SK-N-SH (cell line): ENCODE data around the gene CFAP99. TPM values are rescaled to one million over a fixed set of nuclear protein-coding genes. Genes with fewer than 3 reads are reported as not detected.

Experiments
- CTCF ChIA-PET: fragments of 300-600, 350-600 bp; formaldehyde crosslinking; extraction: SDS; loops from one replicate; lab custom pipeline; 2021; lab: Yijun Ruan, JAX
- POLR2A ChIA-PET: fragments of 350-600 bp; sonication (Branson Sonifier 250); formaldehyde crosslinking; extraction: SDS; loops from one replicate; lab custom pipeline; 2020; ENCODE audit warnings: antibody characterized with exemption, inconsistent platforms; lab: Yijun Ruan, JAX
- DNase-seq: peaks from one replicate; pipeline ENCODE4 v3.0.0; 2012
- H2AFZ ChIP-seq: fragments of 200-600 bp; sonication (generic); 2 replicates; pipeline ENCODE4 v1.8.1; 2016; ENCODE audit warnings: antibody characterized with exemption, mild to moderate bottlenecking, low read depth
- H3F3A ChIP-seq: fragments of 200-600 bp; sonication (generic); replicated peaks from 2 replicates; pipeline ENCODE3; 2016; ENCODE audit warnings: antibody characterized with exemption, mild to moderate bottlenecking; ENCODE audit not compliant: insufficient read depth
- H3K27ac ChIP-seq, 2 experiments: fragments of 200-500 bp in 1 of 2; fragments of 200-600 bp in 1 of 2; sonication (Bioruptor generic) in 1 of 2; sonication (generic), shearing (Covaris generic) in 1 of 2; 2 replicates each; pipeline versions ENCODE4 v1.5.1 to v1.6.1; 2014 to 2016; ENCODE audit warnings: low read depth in 2 of 2, inconsistent platforms in 1 of 2, low read length in 1 of 2, mild to moderate bottlenecking in 1 of 2, mixed read lengths in 1 of 2
- H3K27me3 ChIP-seq: fragments of 200-600 bp; sonication (generic), shearing (Covaris generic); 2 replicates; pipeline ENCODE4 v1.6.1; 2016; ENCODE audit warnings: mixed run types; ENCODE audit not compliant: insufficient read depth
- H3K36me3 ChIP-seq, 2 experiments: fragments of 200-500 bp in 1 of 2; fragments of 200-600 bp in 1 of 2; sonication (Bioruptor generic) in 1 of 2; sonication (generic) in 1 of 2; replicated peaks in 1 of 2; 2 replicates each; pipeline versions ENCODE3 to v1.5.1; 2014 to 2016; ENCODE audit warnings: low read length in 1 of 2, mild to moderate bottlenecking in 1 of 2; ENCODE audit not compliant: insufficient read depth in 2 of 2, control insufficient read depth in 1 of 2
- H3K4me1 ChIP-seq, 2 experiments: fragments of 200-500 bp in 1 of 2; fragments of 200-600 bp in 1 of 2; sonication (Bioruptor generic) in 1 of 2; sonication (generic), shearing (Covaris generic) in 1 of 2; 2 replicates each; pipeline versions ENCODE4 v1.5.1 to v1.6.1; 2014 to 2016; ENCODE audit warnings: low read depth in 1 of 2, low read length in 1 of 2, mixed run types in 1 of 2; ENCODE audit not compliant: insufficient read depth in 2 of 2, control insufficient read depth in 1 of 2
- H3K4me2 ChIP-seq: fragments of 200-600 bp; sonication (generic), shearing (Covaris generic); 2 replicates; pipeline ENCODE4 v1.6.1; 2017; ENCODE audit warnings: mixed run types
- H3K4me3 ChIP-seq, 2 experiments: fragments of 200-500 bp in 1 of 2; fragments of 200-600 bp in 1 of 2; sonication (Bioruptor generic) in 1 of 2; sonication (generic), shearing (Covaris generic) in 1 of 2; 2 replicates each; pipeline versions ENCODE4 v1.5.1 to v1.8.1; 2014 to 2016; ENCODE audit warnings: low read depth in 2 of 2, inconsistent platforms in 1 of 2, low read length in 1 of 2, mild to moderate bottlenecking in 1 of 2, mixed read lengths in 1 of 2, moderate library complexity in 1 of 2
- H3K79me2 ChIP-seq: fragments of 200-600 bp; sonication (generic); 2 replicates; pipeline ENCODE4 v1.8.1; 2017; ENCODE audit warnings: mild to moderate bottlenecking; ENCODE audit not compliant: insufficient read depth
- H3K9ac ChIP-seq: fragments of 200-600 bp; sonication (generic); 2 replicates; pipeline ENCODE4 v1.6.1; 2017; ENCODE audit warnings: mixed run types
- H3K9me2 ChIP-seq: fragments of 200-600 bp; sonication (generic); 2 replicates; pipeline ENCODE4 v1.6.1; 2017; ENCODE audit warnings: mixed run types
- H3K9me3 ChIP-seq: fragments of 200-600 bp; sonication (generic); 2 replicates; pipeline ENCODE4 v1.6.1; 2017; ENCODE audit warnings: mixed run types, mild to moderate bottlenecking, moderate library complexity
- H4K20me1 ChIP-seq: fragments of 200-600 bp; sonication (generic); 2 replicates; pipeline ENCODE4 v1.6.1; 2017; ENCODE audit warnings: mild to moderate bottlenecking, mixed run types; ENCODE audit not compliant: insufficient read depth
- ELF1 ChIP-seq: IDR thresholded peaks from 2 replicates; pipeline ENCODE4 v1.4.0; 2012
- EZH2phosphoT487 ChIP-seq: fragments of 200-600 bp; sonication (generic); IDR thresholded peaks from 2 replicates; pipeline ENCODE4 v1.6.1; 2017; ENCODE audit warnings: low read depth, mixed run types, mild to moderate bottlenecking, antibody characterized with exemption, moderate library complexity, borderline replicate concordance
- FOSL2 ChIP-seq: IDR thresholded peaks from 2 replicates; pipeline ENCODE4 v1.4.0; 2012; ENCODE audit warnings: low read depth, mild to moderate bottlenecking, moderate library complexity, borderline replicate concordance
- FOXM1 ChIP-seq: IDR thresholded peaks from 2 replicates; pipeline ENCODE4 v1.4.0; 2012; ENCODE audit warnings: low read depth, mild to moderate bottlenecking
- GABPA ChIP-seq: IDR thresholded peaks from 2 replicates; pipeline ENCODE4 v1.4.0; 2012; ENCODE audit warnings: low read depth, mild to moderate bottlenecking
- JUND ChIP-seq: IDR thresholded peaks from 2 replicates; pipeline ENCODE4 v1.4.0; 2012
- MXI1 ChIP-seq: IDR thresholded peaks from 2 replicates; pipeline ENCODE4 v1.6.1; 2012; ENCODE audit warnings: mild to moderate bottlenecking, low read depth, low read length, improper control_type of control experiment
- NFIC ChIP-seq: IDR thresholded peaks from 2 replicates; pipeline ENCODE4 v1.4.0; 2012; ENCODE audit warnings: borderline replicate concordance
- RAD21 ChIP-seq: IDR thresholded peaks from 2 replicates; pipeline ENCODE4 v1.6.1; 2012; ENCODE audit warnings: mild to moderate bottlenecking, low read length
- RFX5 ChIP-seq: IDR thresholded peaks from 2 replicates; pipeline ENCODE4 v1.6.1; 2012; ENCODE audit warnings: mild to moderate bottlenecking, improper control_type of control experiment, low read length
- RXRA ChIP-seq: IDR thresholded peaks from 2 replicates; pipeline ENCODE4 v1.4.0; 2012; ENCODE audit warnings: low read depth, mild to moderate bottlenecking, borderline replicate concordance
- SIN3A ChIP-seq: IDR thresholded peaks from 2 replicates; pipeline ENCODE4 v1.6.1; 2012; ENCODE audit warnings: low read depth, mild to moderate bottlenecking, low read length, moderate library complexity, borderline replicate concordance
- TAF1 ChIP-seq: IDR thresholded peaks from 2 replicates; pipeline ENCODE4 v1.6.1; 2012; ENCODE audit warnings: low read depth, mild to moderate bottlenecking, low read length, moderate library complexity, borderline replicate concordance
- TEAD4 ChIP-seq: IDR thresholded peaks from 2 replicates; pipeline ENCODE4 v1.4.0; 2012; ENCODE audit warnings: mild to moderate bottlenecking, borderline replicate concordance; ENCODE audit not compliant: insufficient read depth
- YY1 ChIP-seq: IDR thresholded peaks from 2 replicates; pipeline ENCODE4 v1.4.0; 2012; ENCODE audit warnings: low read depth, mild to moderate bottlenecking
- WGBS: methylation state at CpG from one replicate; pipeline ENCODE4 v1.1.6; 2017; ENCODE audit warnings: low lambda C conversion rate; 5-methylcytosine and 5-hydroxymethylcytosine counted together
- polyA plus RNA-seq, 3 experiments: library from polyadenylated mRNA; depleted of rRNA; stranded (reverse); fragments of >200 nt; gene quantifications; 2 replicates each; pipeline ENCODE4 v1.2.3, GENCODE V29; 2012

The CFAP99 gene
- polyA plus RNA-seq, 1 of the 3 experiments (the other 2 are of a cell fraction): 0.13 TPM

DNA sequence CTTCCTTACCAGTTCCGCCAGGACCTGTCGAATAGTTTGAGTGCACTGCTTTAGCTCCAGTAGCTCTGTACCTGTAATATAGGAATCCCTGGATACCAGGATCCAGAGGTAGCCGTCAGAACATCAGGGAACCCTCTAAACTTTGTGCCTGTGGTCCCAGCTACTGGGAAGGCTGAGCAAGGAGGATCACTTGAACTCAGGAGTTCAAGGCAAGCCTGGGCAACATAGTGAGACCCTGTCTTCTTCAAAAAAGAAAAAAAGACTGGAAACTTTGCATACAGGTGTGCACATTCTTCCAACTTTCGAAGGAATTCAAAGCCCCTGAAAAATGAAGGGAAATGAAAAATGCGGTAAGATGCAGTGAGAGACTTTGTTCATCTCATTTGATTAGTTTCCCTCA, 85.1 kb downstream of the CFAP99 start:
- 91% methylated on average over 3 of the region's 5 CpGs for WGBS
- CTCF ChIA-PET: interaction anchor here (2.3 kb wide), 1 partner anchor 283 kb away, joined by 10 read pairs; no protein-coding TSS in a partner anchor

DNA sequence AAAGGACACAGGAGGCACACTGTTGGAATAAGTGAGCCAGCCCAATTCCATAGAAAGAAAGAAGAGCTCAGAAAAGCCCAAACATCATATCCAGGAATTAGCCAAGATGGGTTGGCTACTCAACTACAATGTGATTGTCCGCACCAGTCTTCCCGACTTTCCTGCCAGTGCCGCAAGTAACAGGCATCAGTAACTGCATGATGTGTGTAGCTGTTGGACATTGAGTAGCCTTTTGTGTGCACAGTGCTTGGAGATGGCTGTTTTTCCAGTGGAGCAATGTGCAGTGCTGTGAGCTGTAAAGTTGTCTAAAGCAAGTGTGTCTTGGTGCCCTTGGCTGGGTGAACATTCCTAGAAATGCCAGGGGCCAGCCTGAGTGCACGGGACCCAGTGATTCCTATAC, 88.5 kb downstream of the CFAP99 start:
- Histone ChIP-seq H3K27ac (no peak overlapping the region), H3K79me2 (peaks cover 73% of the 10 kb centered on the region; the same call in 1 of the 2 replicates), H4K20me1 (peaks cover 45% of the 10 kb centered on the region), H3K4me2 (no peak overlapping the region), H3K4me1 (no peaks in the 10 kb centered on the region; a peak in 1 of 4 replicates), H3K9me2 (no peaks in the 10 kb centered on the region), H2AFZ (no peak overlapping the region), H3K27me3 (no peaks in the 10 kb centered on the region), H3K9me3 (no peaks in the 10 kb centered on the region), H3K36me3 (peaks cover 28 to 52% of the 10 kb centered on the region in 2 experiments), H3K4me3 (no peak overlapping the region), H3F3A (no peaks in the 10 kb centered on the region), H3K9ac (no peak overlapping the region)
- ChIA-PET POLR2A (interaction anchor here (1.0 kb wide), 1 partner anchor 38 kb away, joined by 3 read pairs; the partner anchor contains the start of gene RNF4), CTCF (no interaction called here)
- TF ChIP-seq GABPA (no peak), RAD21 (no peak), TEAD4 (no peak), MXI1 (no peak), FOSL2 (no peak), ELF1 (no peak), RXRA (no peak), TAF1 (no peak), FOXM1 (no peak), RFX5 (no peak), SIN3A (no peak), JUND (no peak)
- no peak for DNase-seq
- WGBS: 91% methylated on average over 4 of the region's 4 CpGs

More for the DNA sequence above, 85.1 kb downstream of the CFAP99 start:
- Histone ChIP-seq H3K27ac (no peak overlapping the region), H3K4me2 (no peak overlapping the region), H4K20me1 (peaks cover 42% of the 10 kb centered on the region), H3F3A (peaks cover 5% of the 10 kb centered on the region), H2AFZ (no peak overlapping the region), H3K79me2 (peaks cover 88% of the 10 kb centered on the region), H3K36me3 (peaks cover 27 to 60% of the 10 kb centered on the region in 2 experiments), H3K4me3 (no peak overlapping the region), H3K9me3 (no peaks in the 10 kb centered on the region), H3K9ac (no peak overlapping the region), H3K9me2 (no peaks in the 10 kb centered on the region), H3K27me3 (no peaks in the 10 kb centered on the region), H3K4me1 (peaks cover 0 to 9% of the 10 kb centered on the region in 2 experiments; a peak in 1 of 4 replicates)
- TF ChIP-seq YY1: no peak
- no peak for TF ChIP-seq FOSL2
- no peak for TF ChIP-seq FOXM1
- no peak for TF ChIP-seq NFIC
- no peak for TF ChIP-seq TEAD4
- TF ChIP-seq EZH2phosphoT487: no peak
- TF ChIP-seq ELF1: no peak
- DNase-seq: no peak
- POLR2A ChIA-PET: no interaction called here
